ENCODE results near the gene COL1A1. TPM values are rescaled to one million over a fixed set of nuclear protein-coding genes. Genes with fewer than 3 reads are reported as not detected.

The COL1A1 gene
- total RNA-seq, 2 experiments from 2014 or later: 0.95 to 1.7 TPM

GRCh38 chr17:50221266-50221863 is 19.9 kb upstream of the COL1A1 start:
- H3K9me3 Mint-ChIP-seq: peaks cover 20% of the 10 kb centered on the region
- CTCF ChIA-PET: interaction anchor here (1.4 to 4.2 kb wide), 2 partner anchors 9 to 20 kb away, joined by 9 to 20 read pairs; partner anchors contain the start of gene COL1A1
- H3K4me1 Mint-ChIP-seq (ENCODE audit: low read depth): peaks cover 16% of the 10 kb centered on the region
- H3K36me3 Mint-ChIP-seq (ENCODE audit: low read depth): no peaks in the 10 kb centered on the region
- H3K4me3 Mint-ChIP-seq: no peak overlapping the region
- H3K27me3 Mint-ChIP-seq (ENCODE audit: low read depth): no peaks in the 10 kb centered on the region
- intact Hi-C loops (cut with micrococcal nuclease): no loop called here
- no peak overlapping the region for H3K27ac Mint-ChIP-seq
- peak; percentile 23 for DNase-seq

GRCh38 chr17:50220811-50221210 is 19.4 kb upstream of the COL1A1 start:
- no peaks in the 10 kb centered on the region for H3K36me3 Mint-ChIP-seq (ENCODE audit: low read depth)

GRCh38 chr17:50219939-50220465 is 18.6 kb upstream of the COL1A1 start:
- Mint-ChIP-seq H3K27ac (no peak overlapping the region), H3K27me3 (ENCODE audit: low read depth) (no peaks in the 10 kb centered on the region), H3K36me3 (ENCODE audit: low read depth) (no peaks in the 10 kb centered on the region), H3K4me1 (ENCODE audit: low read depth) (peaks cover 16% of the 10 kb centered on the region), H3K4me3 (no peak overlapping the region), H3K9me3 (peaks cover 9% of the 10 kb centered on the region)
- CTCF ChIA-PET: interaction anchor here (4.2 kb wide), 1 partner anchor 19 kb away, joined by 20 read pairs; the partner anchor contains the start of gene COL1A1
- no peak for DNase-seq
- intact Hi-C loops (cut with micrococcal nuclease): no loop called here

More at GRCh38 chr17:50220811-50221210, 19.4 kb upstream of the COL1A1 start:
- Mint-ChIP-seq H3K27me3 (ENCODE audit: low read depth) (no peaks in the 10 kb centered on the region), H3K4me1 (ENCODE audit: low read depth) (peaks cover 16% of the 10 kb centered on the region), H3K27ac (no peak overlapping the region), H3K4me3 (no peak overlapping the region), H3K9me3 (peaks cover 17% of the 10 kb centered on the region)
- no peak for DNase-seq
- intact Hi-C loops (cut with micrococcal nuclease): no loop called here
- CTCF ChIA-PET: interaction anchor here (4.2 kb wide), 1 partner anchor 20 kb away, joined by 20 read pairs; the partner anchor contains the start of gene COL1A1

GRCh38 chr17:50219342-50219741 is 17.9 kb upstream of the COL1A1 start:
- H3K36me3 Mint-ChIP-seq (ENCODE audit: low read depth): no peaks in the 10 kb centered on the region
- intact Hi-C loops (cut with micrococcal nuclease): no loop called here
- H3K9me3 Mint-ChIP-seq: peaks cover 3% of the 10 kb centered on the region
- peaks cover 16% of the 10 kb centered on the region for H3K4me1 Mint-ChIP-seq (ENCODE audit: low read depth)
- CTCF ChIA-PET: interaction anchor here (4.2 to 10.5 kb wide), 2 partner anchors 18 kb away, joined by 20 to 87 read pairs; partner anchors contain the start of gene COL1A1
- H3K4me3 Mint-ChIP-seq: no peak overlapping the region
- no peak overlapping the region for H3K27ac Mint-ChIP-seq
- no peak for DNase-seq
- no peaks in the 10 kb centered on the region for H3K27me3 Mint-ChIP-seq (ENCODE audit: low read depth)

- CTCF ChIA-PET: interaction anchor here (0.7 to 10.5 kb wide), 2 partner anchors 18 to 40 kb away, joined by 3 to 87 read pairs; partner anchors contain the start of gene COL1A1
- no peak for DNase-seq
- no peak overlapping the region for H3K27ac Mint-ChIP-seq
- intact Hi-C loops (cut with micrococcal nuclease): no loop called here
- H3K9me3 Mint-ChIP-seq: peaks cover 3% of the 10 kb centered on the region
- no peak overlapping the region for H3K4me3 Mint-ChIP-seq
- H3K36me3 Mint-ChIP-seq (ENCODE audit: low read depth): no peaks in the 10 kb centered on the region
- H3K27me3 Mint-ChIP-seq (ENCODE audit: low read depth): no peaks in the 10 kb centered on the region
- peaks cover 16% of the 10 kb centered on the region for H3K4me1 Mint-ChIP-seq (ENCODE audit: low read depth)
Measured at GRCh38 chr17:50218771-50219315, 17.4 kb upstream of the COL1A1 start.

- Mint-ChIP-seq H3K9me3 (no peaks in the 10 kb centered on the region), H3K4me1 (ENCODE audit: low read depth) (peaks cover 22% of the 10 kb centered on the region), H3K36me3 (ENCODE audit: low read depth) (no peaks in the 10 kb centered on the region), H3K4me3 (no peak overlapping the region), H3K27ac (no peak overlapping the region), H3K27me3 (ENCODE audit: low read depth) (no peaks in the 10 kb centered on the region)
- CTCF ChIA-PET: interaction anchor here (0.6 to 10.5 kb wide), 5 partner anchors 17 to 238 kb away, joined by 3 to 87 read pairs (median 5); partner anchors contain the start of gene COL1A1
- intact Hi-C loops (cut with micrococcal nuclease): no loop called here
- DNase-seq: no peak
Measured at GRCh38 chr17:50218071-50218759, 16.8 kb upstream of the COL1A1 start.

GRCh38 chr17:50217591-50217990 is 16.2 kb upstream of the COL1A1 start:
- Mint-ChIP-seq H3K27me3 (ENCODE audit: low read depth) (no peaks in the 10 kb centered on the region), H3K4me1 (ENCODE audit: low read depth) (peaks cover 28% of the 10 kb centered on the region), H3K4me3 (no peak overlapping the region), H3K27ac (no peak overlapping the region), H3K36me3 (ENCODE audit: low read depth) (no peaks in the 10 kb centered on the region), H3K9me3 (no peaks in the 10 kb centered on the region)
- intact Hi-C loops (cut with micrococcal nuclease): no loop called here
- DNase-seq: no peak
- CTCF ChIA-PET: interaction anchor here (0.6 to 10.5 kb wide), 6 partner anchors 16 to 287 kb away, joined by 3 to 87 read pairs (median 4); partner anchors contain the start of gene COL1A1

GRCh38 chr17:50214976-50215760 is 13.7 kb upstream of the COL1A1 start:
- Mint-ChIP-seq H3K27me3 (ENCODE audit: low read depth) (peaks cover 2% of the 10 kb centered on the region), H3K9me3 (no peaks in the 10 kb centered on the region), H3K4me3 (no peak overlapping the region), H3K4me1 (ENCODE audit: low read depth) (peaks cover 35% of the 10 kb centered on the region), H3K36me3 (ENCODE audit: low read depth) (no peaks in the 10 kb centered on the region), H3K27ac (no peak overlapping the region)
- CTCF ChIA-PET: interaction anchor here (0.8 to 10.5 kb wide), 3 partner anchors 14 to 82 kb away, joined by 3 to 87 read pairs (median 13); partner anchors contain the start of gene COL1A1
- intact Hi-C loops (cut with micrococcal nuclease): no loop called here
- DNase-seq: no peak

GRCh38 chr17:50213026-50214022 is 11.9 kb upstream of the COL1A1 start:
- Mint-ChIP-seq H3K9me3 (no peaks in the 10 kb centered on the region), H3K36me3 (ENCODE audit: low read depth) (no peaks in the 10 kb centered on the region), H3K4me1 (ENCODE audit: low read depth) (peaks cover 29% of the 10 kb centered on the region), H3K27me3 (ENCODE audit: low read depth) (peaks cover 2% of the 10 kb centered on the region), H3K4me3 (no peak overlapping the region), H3K27ac (peak overlapping the region; percentile 17)
- DNase-seq: peak; percentile 89
- CTCF ChIA-PET: interaction anchor here (0.6 to 10.5 kb wide), 22 partner anchors 9 to 510 kb away, joined by 3 to 87 read pairs (median 6); partner anchors contain the start of genes COL1A1, LRRC59 and TMEM92
- intact Hi-C loops (cut with micrococcal nuclease): loop anchor here (1.0 kb wide), 1 partner anchor 98 kb away; no protein-coding TSS in a partner anchor

GRCh38 chr17:50212121-50212843 is 10.9 kb upstream of the COL1A1 start:
- Mint-ChIP-seq H3K27me3 (ENCODE audit: low read depth) (peaks cover 7% of the 10 kb centered on the region), H3K9me3 (no peaks in the 10 kb centered on the region), H3K27ac (no peak overlapping the region), H3K36me3 (ENCODE audit: low read depth) (no peaks in the 10 kb centered on the region), H3K4me3 (no peak overlapping the region), H3K4me1 (ENCODE audit: low read depth) (peaks cover 25% of the 10 kb centered on the region)
- intact Hi-C loops (cut with micrococcal nuclease): no loop called here
- no peak for DNase-seq
- CTCF ChIA-PET: interaction anchor here (0.6 to 10.5 kb wide), 17 partner anchors 8 to 509 kb away, joined by 3 to 87 read pairs (median 8); partner anchors contain the start of genes COL1A1, LRRC59 and TMEM92

Data from activated naive CD4-positive, alpha-beta T cell treated with anti-CD3 and anti-CD28 coated beads for 36 hours (primary cell).